KMS-11 (cell line): Measurements from ENCODE around the gene RANBP10.

Experiments used
- H2AFZ ChIP-seq: fragments of 200-600 bp; sonication (generic); 2 replicates; pipeline ENCODE4 v1.6.1; 2016; ENCODE audit warnings: antibody characterized with exemption, mixed run types, low read depth
- H3K27ac ChIP-seq: fragments of 200-600 bp; sonication (generic); 2 replicates; pipeline ENCODE4 v1.6.1; 2016; ENCODE audit warnings: mild to moderate bottlenecking, mixed run types
- H3K27me3 ChIP-seq: fragments of 200-600 bp; sonication (generic); 2 replicates; pipeline ENCODE4 v1.6.1; 2017; ENCODE audit warnings: mild to moderate bottlenecking, low read depth, mixed run types, moderate library complexity; ENCODE audit not compliant: insufficient read depth
- H3K36me3 ChIP-seq: fragments of 200-600 bp; sonication (generic); 2 replicates; pipeline ENCODE4 v1.6.1; 2017; ENCODE audit warnings: mild to moderate bottlenecking, mixed run types; ENCODE audit not compliant: insufficient read depth
- H3K4me1 ChIP-seq: fragments of 200-600 bp; sonication (generic); 2 replicates; pipeline ENCODE4 v1.6.1; 2016; ENCODE audit warnings: mild to moderate bottlenecking, low read depth, mixed run types; ENCODE audit not compliant: poor library complexity, severe bottlenecking
- H3K4me2 ChIP-seq: fragments of 200-600 bp; sonication (generic); 2 replicates; pipeline ENCODE4 v1.7.0; 2016; ENCODE audit warnings: mild to moderate bottlenecking, mixed run types
- H3K4me3 ChIP-seq: fragments of 200-600 bp; sonication (generic); IDR thresholded peaks from 2 replicates; pipeline ENCODE4 v1.6.1; 2017; ENCODE audit warnings: low read depth, low read length, mixed read lengths; ENCODE audit not compliant: insufficient read depth
- H3K79me2 ChIP-seq: fragments of 200-600 bp; sonication (generic); 2 replicates; pipeline ENCODE4 v1.6.1; 2016; ENCODE audit warnings: low read depth, mixed run types; ENCODE audit not compliant: insufficient read depth
- H3K9ac ChIP-seq: fragments of 200-600 bp; sonication (generic); 2 replicates; pipeline ENCODE4 v1.6.1; 2016; ENCODE audit warnings: mild to moderate bottlenecking, mixed run types
- H4K20me1 ChIP-seq: fragments of 200-600 bp; sonication (generic); 2 replicates; pipeline ENCODE4 v1.6.1; 2016; ENCODE audit warnings: mild to moderate bottlenecking, mixed run types; ENCODE audit not compliant: insufficient read depth
- TF ChIP-seq, protein P1 (sequence below): fragments of 200-600 bp; sonication (generic); conservative IDR thresholded peaks from 2 replicates; pipeline ENCODE4 v1.6.1; 2017; ENCODE audit warnings: low read depth, mild to moderate bottlenecking, antibody characterized with exemption, low read length, moderate library complexity, mixed read lengths

RANBP10 gene

GRCh38 chr16:67741118-67741517, 65.2 kb downstream of the RANBP10 start:
- Histone ChIP-seq H3K79me2 (no peaks in the 10 kb centered on the region), H3K27me3 (no peaks in the 10 kb centered on the region), H3K4me2 (no peak overlapping the region), H3K4me1 (no peaks in the 10 kb centered on the region), H3K4me3 (no peak overlapping the region), H3K27ac (no peak overlapping the region), H2AFZ (no peak overlapping the region), H3K9ac (no peak overlapping the region), H4K20me1 (no peaks in the 10 kb centered on the region), H3K36me3 (no peaks in the 10 kb centered on the region)
- TF ChIP-seq, protein P1, sequence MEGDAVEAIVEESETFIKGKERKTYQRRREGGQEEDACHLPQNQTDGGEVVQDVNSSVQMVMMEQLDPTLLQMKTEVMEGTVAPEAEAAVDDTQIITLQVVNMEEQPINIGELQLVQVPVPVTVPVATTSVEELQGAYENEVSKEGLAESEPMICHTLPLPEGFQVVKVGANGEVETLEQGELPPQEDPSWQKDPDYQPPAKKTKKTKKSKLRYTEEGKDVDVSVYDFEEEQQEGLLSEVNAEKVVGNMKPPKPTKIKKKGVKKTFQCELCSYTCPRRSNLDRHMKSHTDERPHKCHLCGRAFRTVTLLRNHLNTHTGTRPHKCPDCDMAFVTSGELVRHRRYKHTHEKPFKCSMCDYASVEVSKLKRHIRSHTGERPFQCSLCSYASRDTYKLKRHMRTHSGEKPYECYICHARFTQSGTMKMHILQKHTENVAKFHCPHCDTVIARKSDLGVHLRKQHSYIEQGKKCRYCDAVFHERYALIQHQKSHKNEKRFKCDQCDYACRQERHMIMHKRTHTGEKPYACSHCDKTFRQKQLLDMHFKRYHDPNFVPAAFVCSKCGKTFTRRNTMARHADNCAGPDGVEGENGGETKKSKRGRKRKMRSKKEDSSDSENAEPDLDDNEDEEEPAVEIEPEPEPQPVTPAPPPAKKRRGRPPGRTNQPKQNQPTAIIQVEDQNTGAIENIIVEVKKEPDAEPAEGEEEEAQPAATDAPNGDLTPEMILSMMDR = no peak

DNA sequence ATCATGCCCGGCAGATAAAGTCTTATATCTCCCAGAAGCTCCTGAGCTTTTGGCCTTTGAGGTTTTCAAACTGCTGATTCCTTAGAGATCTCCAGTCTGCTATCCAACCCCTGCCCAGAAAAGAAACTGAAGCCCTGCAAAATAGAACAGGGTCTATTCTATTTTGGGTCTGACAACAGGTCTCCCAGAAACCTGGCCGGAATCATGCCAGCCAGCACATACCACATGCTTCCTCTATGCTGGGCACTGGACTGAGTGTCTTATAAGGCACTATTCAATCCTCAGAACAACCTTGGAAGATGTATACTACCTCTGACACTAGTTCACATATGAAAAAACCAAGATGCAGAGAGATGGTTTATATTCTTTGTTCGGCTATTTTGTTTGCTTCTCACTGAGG, 66.0 kb downstream of the RANBP10 start:
- no peaks in the 10 kb centered on the region for H3K79me2 ChIP-seq
- H3K4me2 ChIP-seq = no peak overlapping the region
- no peak overlapping the region for H2AFZ ChIP-seq
- H3K9ac ChIP-seq = no peak overlapping the region
- no peak overlapping the region for H3K27ac ChIP-seq
- TF ChIP-seq, protein P1 = no peak
- no peak overlapping the region for H3K4me3 ChIP-seq
- no peaks in the 10 kb centered on the region for H3K27me3 ChIP-seq
- no peaks in the 10 kb centered on the region for H3K36me3 ChIP-seq
- H4K20me1 ChIP-seq = no peaks in the 10 kb centered on the region
- H3K4me1 ChIP-seq = no peaks in the 10 kb centered on the region

DNA sequence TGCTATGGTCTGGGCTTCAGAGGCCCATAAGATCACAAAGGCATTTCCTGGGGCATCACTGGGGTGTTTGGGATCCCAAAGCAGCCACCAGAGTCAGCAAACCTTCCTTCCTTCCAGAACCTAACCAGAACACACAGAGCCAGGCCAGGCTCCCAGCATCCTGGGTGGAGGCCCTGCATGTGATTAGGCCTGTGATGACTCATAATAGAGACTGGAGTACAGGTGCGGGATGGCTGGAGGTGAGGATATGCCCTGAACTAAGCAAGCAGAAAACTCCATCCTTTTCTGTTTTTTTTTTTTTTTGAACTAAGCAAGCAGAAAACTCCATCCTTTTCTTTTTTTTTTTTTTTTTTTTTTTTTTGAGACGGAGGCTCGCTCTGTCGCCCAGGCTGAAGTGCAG, 69.5 kb downstream of the RANBP10 start:
- TF ChIP-seq, protein P1 = no peak
- H2AFZ ChIP-seq = no peak overlapping the region
- no peaks in the 10 kb centered on the region for H3K27me3 ChIP-seq
- H3K9ac ChIP-seq = no peak overlapping the region
- no peak overlapping the region for H3K4me2 ChIP-seq
- H3K36me3 ChIP-seq = no peaks in the 10 kb centered on the region
- no peaks in the 10 kb centered on the region for H3K79me2 ChIP-seq
- no peak overlapping the region for H3K4me3 ChIP-seq
- H3K4me1 ChIP-seq = no peaks in the 10 kb centered on the region
- no peaks in the 10 kb centered on the region for H4K20me1 ChIP-seq
- H3K27ac ChIP-seq = no peak overlapping the region

DNA sequence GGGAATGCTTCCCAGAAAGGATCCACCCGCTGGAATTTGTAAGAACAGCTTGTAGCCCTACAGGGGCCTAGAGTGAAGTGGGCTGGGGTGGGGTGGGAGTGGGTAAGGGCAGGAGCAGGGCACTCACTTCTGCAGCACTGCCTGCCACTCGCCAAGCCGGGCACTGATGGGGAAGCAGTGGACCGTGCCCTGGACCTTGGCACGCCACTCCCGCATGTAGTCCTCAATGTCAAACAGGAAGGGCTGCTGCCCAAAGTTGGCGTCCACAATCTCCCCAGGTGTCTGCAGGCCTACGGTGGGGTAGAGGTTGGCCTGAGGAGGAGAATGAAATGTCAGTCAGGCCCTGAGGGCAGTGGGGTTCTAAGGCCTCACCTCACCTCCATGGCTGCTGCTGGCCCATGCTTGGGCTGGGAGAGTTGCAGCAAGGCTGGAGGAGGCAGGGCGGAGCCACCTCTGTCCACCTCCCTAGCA, 71.6 kb downstream of the RANBP10 start:
- Histone ChIP-seq H3K4me1 (no peaks in the 10 kb centered on the region), H3K36me3 (no peaks in the 10 kb centered on the region), H4K20me1 (no peaks in the 10 kb centered on the region), H3K9ac (no peak overlapping the region), H3K79me2 (no peaks in the 10 kb centered on the region), H3K27ac (no peak overlapping the region), H3K4me2 (no peak overlapping the region), H3K4me3 (no peak overlapping the region), H3K27me3 (no peaks in the 10 kb centered on the region), H2AFZ (no peak overlapping the region)
- TF ChIP-seq, protein P1 = no peak
